GM10847 (cell line): ENCODE measurements around the gene CEP104.

Source experiments
- POLR2A ChIP-seq: IDR thresholded peaks from 2 replicates; pipeline ENCODE4 v1.6.1; 2011; ENCODE audit not compliant: insufficient read length; ENCODE audit errors: extremely low read depth

CEP104 gene

DNA sequence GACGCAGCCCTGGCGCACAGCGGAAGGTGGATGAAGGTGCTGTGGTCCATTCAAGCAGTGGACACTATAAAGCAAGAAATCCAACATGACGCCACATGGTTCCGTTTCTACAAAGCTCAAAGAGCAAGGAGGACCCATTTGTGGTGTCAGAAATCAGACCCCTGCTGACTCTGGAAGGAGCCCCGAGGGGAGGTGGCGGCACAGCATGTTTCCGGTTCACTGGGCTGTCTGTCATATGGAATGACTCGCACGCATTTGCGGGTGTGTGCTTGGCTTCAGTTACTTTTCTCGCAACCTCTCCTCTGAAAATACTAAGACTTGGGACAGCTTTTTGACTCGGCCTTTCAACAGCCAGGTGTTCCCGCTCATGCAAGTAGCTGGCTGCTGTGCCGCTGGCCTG, 31.7 kb downstream of the CEP104 start:
- no peak for TF ChIP-seq POLR2A

DNA sequence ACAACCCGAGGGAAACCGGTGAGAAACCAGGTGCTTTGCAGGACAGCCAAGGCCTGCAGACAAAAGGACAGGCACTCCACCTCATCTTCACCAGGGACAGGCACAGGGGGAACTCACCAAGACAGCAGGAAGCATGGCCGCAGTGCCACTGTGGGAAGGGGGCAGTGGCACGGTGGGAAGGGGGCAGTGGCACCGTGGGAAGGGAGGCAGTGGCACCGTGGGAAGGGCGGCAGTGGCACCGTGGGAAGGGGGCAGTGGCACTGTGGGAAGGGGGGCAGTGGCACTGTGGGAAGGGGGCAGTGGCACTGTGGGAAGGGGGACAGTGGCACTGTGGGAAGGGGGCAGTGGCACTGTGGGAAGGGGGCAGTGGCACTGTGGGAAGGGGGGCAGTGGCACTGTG, 32.4 kb downstream of the CEP104 start:
- no peak for TF ChIP-seq POLR2A

- no peak for TF ChIP-seq POLR2A
These were observed 34.6 kb downstream of the CEP104 start for GRCh38 chr1:3822421-3822820.

- TF ChIP-seq POLR2A, result no peak
These were observed 35.1 kb downstream of the CEP104 start for GRCh38 chr1:3821908-3822307.

- no peak for TF ChIP-seq POLR2A
These were observed 35.6 kb downstream of the CEP104 start for GRCh38 chr1:3821447-3821846.

DNA sequence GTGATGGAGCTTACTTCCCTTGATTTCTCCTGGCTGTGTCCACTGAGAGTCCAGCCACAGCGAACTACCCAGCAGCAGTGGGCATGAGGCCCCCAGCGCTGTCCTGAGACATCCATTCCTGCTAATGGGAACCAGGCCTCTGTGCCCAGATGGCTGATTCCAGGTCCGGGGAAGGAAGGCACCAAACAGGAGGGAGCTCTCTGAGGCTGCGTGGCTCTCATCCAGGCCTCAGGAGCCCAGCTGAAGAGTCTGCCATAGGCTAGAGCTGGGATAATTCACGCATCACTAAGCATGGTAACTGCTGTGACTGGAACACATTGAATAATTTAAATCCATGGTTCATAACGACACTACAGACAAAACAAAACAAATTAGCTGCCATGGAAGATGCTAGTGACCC, 36.0 kb downstream of the CEP104 start:
- TF ChIP-seq POLR2A, result no peak

GRCh38 chr1:3820316-3820715, 36.7 kb downstream of the CEP104 start:
- TF ChIP-seq POLR2A, result no peak

- no peak for TF ChIP-seq POLR2A
These were observed 37.2 kb downstream of the CEP104 start for GRCh38 chr1:3819771-3820200.

DNA sequence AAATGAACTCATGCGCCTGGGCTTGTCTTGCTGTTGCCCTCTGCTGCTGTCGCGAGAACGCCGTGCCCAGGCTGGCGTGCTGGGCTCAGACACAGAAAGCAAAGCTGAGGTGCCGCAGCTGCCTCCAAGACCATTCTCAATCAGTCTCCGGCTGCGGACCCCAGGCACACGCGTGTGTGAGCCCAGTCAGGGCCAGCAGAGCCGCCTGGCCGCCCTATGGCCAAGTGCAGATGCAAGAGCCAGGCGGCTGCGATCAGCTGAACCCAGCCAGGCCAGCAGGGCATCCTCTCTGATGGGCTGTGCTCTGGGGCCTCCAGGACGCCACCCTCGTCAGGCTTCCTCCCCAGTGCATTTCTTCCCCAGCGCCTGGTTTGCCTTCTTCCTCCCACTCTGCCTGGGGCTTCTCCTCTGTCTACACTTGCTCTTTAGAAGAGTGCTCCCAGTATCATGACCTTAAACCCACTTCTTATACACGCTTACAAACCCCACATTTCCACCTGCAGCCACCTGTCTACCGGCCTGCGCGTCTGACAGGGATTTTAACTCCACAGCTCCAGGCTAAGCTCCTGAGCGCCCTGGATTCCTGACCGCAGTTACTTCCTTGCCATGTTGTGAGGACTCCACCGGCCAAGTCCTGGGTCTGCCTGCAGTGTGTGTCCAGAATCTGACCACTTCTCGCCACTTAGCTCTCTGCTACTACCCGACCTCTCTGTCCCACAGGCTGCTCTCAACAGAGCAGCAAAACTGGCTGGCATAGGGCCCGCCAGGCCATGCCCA, 39.0 kb downstream of the CEP104 start:
- no peak for TF ChIP-seq POLR2A

DNA sequence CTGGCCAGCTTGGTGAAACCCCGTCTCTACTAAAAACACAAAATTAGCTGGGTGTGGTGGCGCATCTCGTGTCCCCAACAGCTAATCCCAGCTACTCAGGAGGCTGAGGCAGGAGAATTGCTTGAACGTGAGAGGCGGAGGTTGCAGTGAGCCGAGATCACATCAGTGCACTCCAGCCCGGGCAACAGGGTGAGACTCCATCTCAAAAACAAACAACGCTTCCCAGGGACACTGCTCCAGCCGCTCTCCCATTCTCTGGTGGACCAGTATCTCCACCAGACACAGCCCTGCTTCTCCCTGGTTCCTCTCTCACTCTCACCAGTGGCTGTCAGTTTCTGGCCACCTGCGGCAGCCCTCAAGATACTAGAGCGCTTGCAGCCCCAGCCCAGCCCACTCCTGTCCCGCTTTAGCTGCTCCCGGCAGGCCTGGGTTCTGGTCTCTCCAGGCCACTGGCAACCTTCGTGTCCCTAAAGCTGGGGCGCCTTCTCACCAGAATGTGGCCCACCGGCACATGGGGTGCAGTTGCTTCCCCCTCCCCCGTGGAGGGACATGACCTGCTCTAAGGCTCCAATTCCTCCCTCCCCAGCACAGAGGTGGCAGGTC, 39.8 kb downstream of the CEP104 start:
- no peak for TF ChIP-seq POLR2A

DNA sequence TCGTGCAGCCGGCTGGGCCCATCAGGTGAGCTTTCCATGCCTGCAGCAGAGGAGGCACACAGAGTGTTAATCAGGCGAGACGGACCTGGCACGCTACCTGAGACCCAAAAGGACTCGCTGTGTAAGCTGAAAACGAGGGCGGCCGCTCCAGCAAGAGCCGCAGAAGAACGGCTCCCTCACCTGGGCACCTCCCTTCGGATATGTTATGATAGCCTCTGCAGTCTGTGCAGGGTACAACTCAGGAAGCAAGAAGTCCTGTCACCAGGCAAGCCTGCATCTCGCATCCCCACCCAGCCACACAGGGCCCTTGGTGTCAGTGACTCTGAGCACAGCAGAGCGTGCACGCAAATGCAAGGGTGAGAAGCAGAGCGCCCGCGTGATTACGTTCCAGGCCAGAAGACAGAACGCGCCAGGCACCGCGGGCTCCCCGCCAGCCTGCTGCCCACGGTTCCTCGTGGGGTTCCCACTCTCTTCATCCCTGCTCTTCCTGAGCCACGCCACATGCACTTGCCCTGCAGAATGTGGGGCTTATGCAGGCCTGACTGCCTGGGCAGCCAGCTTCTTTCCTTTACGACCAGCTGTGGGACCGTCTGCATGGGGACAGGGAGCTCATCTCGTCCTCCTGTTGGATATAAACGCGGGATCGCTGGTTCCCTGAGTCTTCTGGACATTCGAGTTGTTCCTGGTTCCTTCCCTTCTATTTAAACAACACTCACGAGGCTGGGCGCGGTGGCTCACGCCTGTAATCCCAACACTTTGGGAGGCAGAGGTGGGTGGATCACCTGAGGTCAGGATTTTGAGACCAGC, 40.5 kb downstream of the CEP104 start:
- TF ChIP-seq POLR2A, result no peak

GRCh38 chr1:3814771-3815561, 42.0 kb downstream of the CEP104 start:
- TF ChIP-seq POLR2A, result no peak

DNA sequence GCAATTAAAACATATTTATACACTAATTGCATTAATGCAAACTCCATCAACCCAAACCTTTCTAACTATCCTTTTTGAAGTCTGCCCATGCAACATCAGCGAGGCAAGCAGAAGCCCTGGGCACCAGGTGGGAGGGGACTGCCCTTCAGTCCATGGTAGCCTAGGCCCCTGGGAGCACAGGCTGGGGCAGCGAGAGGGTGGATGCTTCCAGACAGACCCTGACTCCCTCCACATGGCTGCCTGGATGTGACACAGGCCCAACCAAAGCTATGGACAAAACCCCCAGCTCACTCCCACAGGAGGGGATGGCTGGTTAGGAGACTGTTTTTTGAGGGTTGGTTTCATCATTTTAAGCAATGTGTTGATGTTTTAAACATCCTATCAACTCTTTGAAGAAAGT, 42.9 kb downstream of the CEP104 start:
- no peak for TF ChIP-seq POLR2A

GRCh38 chr1:3811595-3811911, 45.5 kb downstream of the CEP104 start:
- no peak for TF ChIP-seq POLR2A

- TF ChIP-seq POLR2A, result no peak
These were observed 47.3 kb downstream of the CEP104 start for GRCh38 chr1:3809680-3810079.
